ENCODE results near the gene TUB.

- TF ChIP-seq, protein P1, sequence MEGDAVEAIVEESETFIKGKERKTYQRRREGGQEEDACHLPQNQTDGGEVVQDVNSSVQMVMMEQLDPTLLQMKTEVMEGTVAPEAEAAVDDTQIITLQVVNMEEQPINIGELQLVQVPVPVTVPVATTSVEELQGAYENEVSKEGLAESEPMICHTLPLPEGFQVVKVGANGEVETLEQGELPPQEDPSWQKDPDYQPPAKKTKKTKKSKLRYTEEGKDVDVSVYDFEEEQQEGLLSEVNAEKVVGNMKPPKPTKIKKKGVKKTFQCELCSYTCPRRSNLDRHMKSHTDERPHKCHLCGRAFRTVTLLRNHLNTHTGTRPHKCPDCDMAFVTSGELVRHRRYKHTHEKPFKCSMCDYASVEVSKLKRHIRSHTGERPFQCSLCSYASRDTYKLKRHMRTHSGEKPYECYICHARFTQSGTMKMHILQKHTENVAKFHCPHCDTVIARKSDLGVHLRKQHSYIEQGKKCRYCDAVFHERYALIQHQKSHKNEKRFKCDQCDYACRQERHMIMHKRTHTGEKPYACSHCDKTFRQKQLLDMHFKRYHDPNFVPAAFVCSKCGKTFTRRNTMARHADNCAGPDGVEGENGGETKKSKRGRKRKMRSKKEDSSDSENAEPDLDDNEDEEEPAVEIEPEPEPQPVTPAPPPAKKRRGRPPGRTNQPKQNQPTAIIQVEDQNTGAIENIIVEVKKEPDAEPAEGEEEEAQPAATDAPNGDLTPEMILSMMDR (IDR thresholded peaks at IDR 0.05) = peak; percentile 75
- TF ChIP-seq MAX (IDR thresholded peaks at IDR 0.05; ENCODE audit: low read depth) (no peak), CHD2 (IDR thresholded peaks at IDR 0.05; ENCODE audit: low read length, partially characterized antibody) (no peak), NRF1 (IDR thresholded peaks at IDR 0.05; ENCODE audit: low read depth, low read length) (no peak), RAD21 (IDR thresholded peaks at IDR 0.05; ENCODE audit: low read length) (peak; percentile 76), SMC3 (IDR thresholded peaks at IDR 0.05; ENCODE audit: low read depth, low read length) (peak; percentile 73), GABPA (IDR thresholded peaks at IDR 0.05; ENCODE audit: low read depth) (no peak), RFX5 (IDR thresholded peaks at IDR 0.05; ENCODE audit: low read length) (no peak), YY1 (IDR thresholded peaks at IDR 0.05; ENCODE audit: low read depth) (no peak)
- TF ChIP-seq, protein P2, sequence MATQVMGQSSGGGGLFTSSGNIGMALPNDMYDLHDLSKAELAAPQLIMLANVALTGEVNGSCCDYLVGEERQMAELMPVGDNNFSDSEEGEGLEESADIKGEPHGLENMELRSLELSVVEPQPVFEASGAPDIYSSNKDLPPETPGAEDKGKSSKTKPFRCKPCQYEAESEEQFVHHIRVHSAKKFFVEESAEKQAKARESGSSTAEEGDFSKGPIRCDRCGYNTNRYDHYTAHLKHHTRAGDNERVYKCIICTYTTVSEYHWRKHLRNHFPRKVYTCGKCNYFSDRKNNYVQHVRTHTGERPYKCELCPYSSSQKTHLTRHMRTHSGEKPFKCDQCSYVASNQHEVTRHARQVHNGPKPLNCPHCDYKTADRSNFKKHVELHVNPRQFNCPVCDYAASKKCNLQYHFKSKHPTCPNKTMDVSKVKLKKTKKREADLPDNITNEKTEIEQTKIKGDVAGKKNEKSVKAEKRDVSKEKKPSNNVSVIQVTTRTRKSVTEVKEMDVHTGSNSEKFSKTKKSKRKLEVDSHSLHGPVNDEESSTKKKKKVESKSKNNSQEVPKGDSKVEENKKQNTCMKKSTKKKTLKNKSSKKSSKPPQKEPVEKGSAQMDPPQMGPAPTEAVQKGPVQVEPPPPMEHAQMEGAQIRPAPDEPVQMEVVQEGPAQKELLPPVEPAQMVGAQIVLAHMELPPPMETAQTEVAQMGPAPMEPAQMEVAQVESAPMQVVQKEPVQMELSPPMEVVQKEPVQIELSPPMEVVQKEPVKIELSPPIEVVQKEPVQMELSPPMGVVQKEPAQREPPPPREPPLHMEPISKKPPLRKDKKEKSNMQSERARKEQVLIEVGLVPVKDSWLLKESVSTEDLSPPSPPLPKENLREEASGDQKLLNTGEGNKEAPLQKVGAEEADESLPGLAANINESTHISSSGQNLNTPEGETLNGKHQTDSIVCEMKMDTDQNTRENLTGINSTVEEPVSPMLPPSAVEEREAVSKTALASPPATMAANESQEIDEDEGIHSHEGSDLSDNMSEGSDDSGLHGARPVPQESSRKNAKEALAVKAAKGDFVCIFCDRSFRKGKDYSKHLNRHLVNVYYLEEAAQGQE (IDR thresholded peaks at IDR 0.05; ENCODE audit: low read depth, low read length) = no peak
- TF ChIP-seq, protein P3, sequence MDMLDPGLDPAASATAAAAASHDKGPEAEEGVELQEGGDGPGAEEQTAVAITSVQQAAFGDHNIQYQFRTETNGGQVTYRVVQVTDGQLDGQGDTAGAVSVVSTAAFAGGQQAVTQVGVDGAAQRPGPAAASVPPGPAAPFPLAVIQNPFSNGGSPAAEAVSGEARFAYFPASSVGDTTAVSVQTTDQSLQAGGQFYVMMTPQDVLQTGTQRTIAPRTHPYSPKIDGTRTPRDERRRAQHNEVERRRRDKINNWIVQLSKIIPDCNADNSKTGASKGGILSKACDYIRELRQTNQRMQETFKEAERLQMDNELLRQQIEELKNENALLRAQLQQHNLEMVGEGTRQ (IDR thresholded peaks at IDR 0.05; ENCODE audit: borderline replicate concordance, low read depth, low read length) = no peak
Observed at GRCh38 chr11:8090756-8091155, 9.7 kb downstream of the TUB start.

All from SK-N-SH (cell line).